ENCODE results near the gene TWIST1.

Gene TWIST1

GRCh38 chr7:19143881-19144574 lies 26.6 kb upstream of the TWIST1 start:
- Histone ChIP-seq H3K36me3 (no peaks in the 10 kb centered on the region), H3K4me1 (ENCODE audit: control insufficient read depth in 1 of 2, insufficient read depth in 1 of 2, low read depth in 1 of 2, low read length in 1 of 2) (no peaks in the 10 kb centered on the region), H3K4me3 (ENCODE audit: low read depth in 1 of 2, low read length in 1 of 2) (no peak overlapping the region), H3K27ac (no peak overlapping the region), H3K9me3 (no peaks in the 10 kb centered on the region), H3K27me3 (peaks cover 66% of the 10 kb centered on the region)
- TF ChIP-seq CTCF (IDR thresholded peaks at IDR 0.05) = no peak

GRCh38 chr7:19139706-19140327 lies 22.4 kb upstream of the TWIST1 start:
- Histone ChIP-seq H3K4me1 (ENCODE audit: control insufficient read depth in 1 of 2, insufficient read depth in 1 of 2, low read depth in 1 of 2, low read length in 1 of 2) (no peaks in the 10 kb centered on the region), H3K27me3 (peaks cover 40% of the 10 kb centered on the region), H3K36me3 (no peaks in the 10 kb centered on the region), H3K9me3 (no peaks in the 10 kb centered on the region), H3K27ac (no peak overlapping the region), H3K4me3 (ENCODE audit: low read depth in 1 of 2, low read length in 1 of 2) (no peak overlapping the region)
- TF ChIP-seq CTCF (IDR thresholded peaks at IDR 0.05) = no peak

DNA sequence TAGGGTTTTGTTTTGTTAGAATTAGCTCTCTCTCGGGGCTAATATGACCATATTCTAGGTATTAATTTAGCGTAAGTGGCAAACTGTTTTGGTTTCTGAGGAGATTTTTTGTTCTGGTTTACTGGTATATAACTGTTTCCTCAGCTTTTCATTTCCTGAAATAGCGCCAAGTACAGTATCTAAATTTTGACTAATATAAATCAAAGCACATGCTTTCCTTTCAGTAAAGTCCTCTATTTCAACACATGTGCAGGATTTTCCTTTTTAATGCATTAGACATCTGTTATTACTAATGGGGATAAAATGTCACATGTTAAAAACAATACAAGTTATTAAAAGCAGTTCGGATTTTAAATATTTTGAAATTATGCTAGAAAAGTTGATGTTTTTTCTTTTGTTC lies 16.4 kb upstream of the TWIST1 start:
- Histone ChIP-seq H3K9me3 (no peaks in the 10 kb centered on the region), H3K4me1 (ENCODE audit: control insufficient read depth in 1 of 2, insufficient read depth in 1 of 2, low read depth in 1 of 2, low read length in 1 of 2) (no peaks in the 10 kb centered on the region)

GRCh38 chr7:19133390-19133789 lies 16.0 kb upstream of the TWIST1 start:
- no peaks in the 10 kb centered on the region for H3K4me1 ChIP-seq (ENCODE audit: control insufficient read depth in 1 of 2, insufficient read depth in 1 of 2, low read depth in 1 of 2, low read length in 1 of 2)
- no peak overlapping the region for H3K27ac ChIP-seq
- no peaks in the 10 kb centered on the region for H3K36me3 ChIP-seq
- no peak for TF ChIP-seq CTCF (IDR thresholded peaks at IDR 0.05)
- H3K27me3 ChIP-seq = no peaks in the 10 kb centered on the region
- no peaks in the 10 kb centered on the region for H3K9me3 ChIP-seq
- no peak overlapping the region for H3K4me3 ChIP-seq (ENCODE audit: low read depth in 1 of 2, low read length in 1 of 2)

More for the DNA sequence above, 16.4 kb upstream of the TWIST1 start:
- Histone ChIP-seq H3K4me3 (ENCODE audit: low read depth in 1 of 2, low read length in 1 of 2) (no peak overlapping the region), H3K27me3 (no peaks in the 10 kb centered on the region), H3K27ac (no peak overlapping the region), H3K36me3 (no peaks in the 10 kb centered on the region)
- no peak for TF ChIP-seq CTCF (IDR thresholded peaks at IDR 0.05)

- no peaks in the 10 kb centered on the region for H3K36me3 ChIP-seq
These were observed 11.4 kb upstream of the TWIST1 start for GRCh38 chr7:19128856-19129255.

More at GRCh38 chr7:19128856-19129255, 11.4 kb upstream of the TWIST1 start:
- Histone ChIP-seq H3K4me3 (ENCODE audit: low read depth in 1 of 2, low read length in 1 of 2) (no peak overlapping the region), H3K27ac (no peak overlapping the region), H3K9me3 (no peaks in the 10 kb centered on the region), H3K4me1 (ENCODE audit: control insufficient read depth in 1 of 2, insufficient read depth in 1 of 2, low read depth in 1 of 2, low read length in 1 of 2) (no peaks in the 10 kb centered on the region), H3K27me3 (peaks cover 18% of the 10 kb centered on the region)
- TF ChIP-seq CTCF (IDR thresholded peaks at IDR 0.05) = no peak
